ENCODE results near the gene PCDHB10.
"Not testable (repeated sequence)": the region's sequence is repeated elsewhere in the genome, so short reads cannot be mapped to it uniquely, and the experiment has no call there.

Gene PCDHB10

DNA sequence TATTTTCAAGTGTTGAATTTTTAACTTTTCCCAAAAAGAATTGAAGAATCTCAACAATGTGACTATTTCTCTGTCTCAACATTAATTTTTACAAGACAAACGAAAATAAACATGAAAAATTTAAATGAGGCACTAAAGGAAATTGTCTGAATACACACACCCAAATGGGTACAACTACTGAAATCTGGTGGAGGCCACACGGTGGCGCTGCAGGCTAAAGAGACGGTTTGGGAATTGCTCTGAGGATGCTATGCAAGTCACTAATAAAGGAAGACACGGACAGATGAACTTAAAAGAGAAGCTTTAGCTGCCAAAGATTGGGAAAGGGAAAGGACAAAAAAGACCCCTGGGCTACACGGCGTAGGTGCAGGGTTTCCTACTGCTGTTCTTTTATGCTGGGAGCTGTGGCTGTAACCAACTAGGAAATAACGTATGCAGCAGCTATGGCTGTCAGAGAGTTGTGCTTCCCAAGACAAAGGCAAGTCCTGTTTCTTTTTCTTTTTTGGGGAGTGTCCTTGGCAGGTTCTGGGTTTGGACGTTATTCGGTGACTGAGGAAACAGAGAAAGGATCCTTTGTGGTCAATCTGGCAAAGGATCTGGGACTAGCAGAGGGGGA is at the start of gene PCDHB10:
Gene PCDHB10, plus strand, starts transcription at position 244 of the 616 bp plus-strand sequence. Its CDS starts 200 bp downstream, at position 444.
- DNase-seq: no peak

DNA sequence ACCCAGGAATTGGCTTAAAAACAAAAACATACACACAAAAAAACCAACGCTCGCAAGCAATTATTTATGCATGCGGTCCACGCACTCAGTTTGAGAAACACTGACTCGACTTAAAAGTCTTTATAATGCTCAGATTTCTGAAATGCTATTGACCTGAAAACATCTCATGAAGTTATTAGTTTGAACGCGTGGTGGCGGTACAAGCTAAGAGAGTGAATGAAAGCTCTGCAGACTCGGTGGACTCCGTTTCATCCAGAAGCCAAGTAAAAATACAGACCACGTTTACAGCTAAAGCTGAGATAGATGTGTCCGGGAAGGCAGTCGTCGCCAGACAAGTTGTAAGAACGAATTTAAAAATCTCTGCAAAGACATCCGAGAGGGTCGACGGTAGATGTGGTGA is 42.3 kb upstream of the PCDHB10 start, which contains the start of gene PCDHB6:
Gene PCDHB6, plus strand, starts transcription at position 246 of the 400 bp plus-strand sequence. CDS start 201 bp downstream, outside the sequence.
- no peak for DNase-seq

DNA sequence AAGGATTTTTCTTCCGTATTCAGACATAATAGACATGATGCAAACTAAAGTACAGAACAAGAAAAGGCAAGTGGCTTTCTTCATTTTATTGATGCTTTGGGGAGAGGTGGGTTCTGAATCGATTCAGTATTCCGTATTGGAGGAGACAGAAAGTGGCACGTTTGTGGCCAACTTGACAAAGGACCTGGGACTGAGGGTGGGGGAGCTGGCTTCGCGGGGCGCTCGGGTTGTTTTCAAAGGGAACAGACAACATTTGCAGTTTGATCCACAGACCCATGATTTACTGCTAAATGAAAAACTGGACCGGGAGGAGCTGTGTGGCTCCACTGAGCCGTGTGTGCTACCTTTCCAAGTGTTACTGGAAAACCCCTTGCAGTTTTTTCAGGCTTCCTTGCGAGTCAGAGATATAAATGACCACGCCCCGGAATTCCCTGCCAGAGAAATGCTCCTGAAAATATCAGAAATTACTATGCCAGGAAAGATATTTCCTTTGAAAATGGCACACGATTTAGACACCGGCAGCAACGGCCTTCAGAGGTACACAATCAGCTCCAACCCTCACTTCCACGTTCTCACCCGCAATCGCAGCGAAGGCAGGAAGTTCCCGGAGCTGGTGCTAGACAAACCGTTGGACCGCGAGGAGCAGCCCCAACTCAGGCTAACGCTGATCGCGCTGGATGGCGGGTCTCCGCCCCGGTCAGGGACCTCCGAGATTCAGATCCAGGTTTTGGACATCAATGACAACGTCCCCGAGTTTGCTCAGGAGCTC is 41.7 kb upstream of the PCDHB10 start:
- no peak for DNase-seq

DNA sequence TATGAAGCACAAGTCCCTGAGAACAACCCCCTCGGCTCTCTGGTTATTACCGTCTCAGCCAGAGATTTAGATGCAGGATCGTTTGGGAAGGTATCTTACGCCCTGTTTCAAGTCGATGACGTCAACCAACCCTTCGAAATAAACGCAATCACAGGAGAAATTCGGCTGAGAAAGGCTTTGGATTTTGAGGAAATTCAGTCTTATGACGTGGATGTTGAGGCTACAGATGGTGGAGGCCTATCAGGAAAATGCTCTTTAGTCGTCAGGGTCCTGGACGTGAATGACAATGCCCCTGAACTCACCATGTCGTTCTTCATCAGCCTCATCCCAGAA is 41.2 kb upstream of the PCDHB10 start:
- DNase-seq: no peak

DNA sequence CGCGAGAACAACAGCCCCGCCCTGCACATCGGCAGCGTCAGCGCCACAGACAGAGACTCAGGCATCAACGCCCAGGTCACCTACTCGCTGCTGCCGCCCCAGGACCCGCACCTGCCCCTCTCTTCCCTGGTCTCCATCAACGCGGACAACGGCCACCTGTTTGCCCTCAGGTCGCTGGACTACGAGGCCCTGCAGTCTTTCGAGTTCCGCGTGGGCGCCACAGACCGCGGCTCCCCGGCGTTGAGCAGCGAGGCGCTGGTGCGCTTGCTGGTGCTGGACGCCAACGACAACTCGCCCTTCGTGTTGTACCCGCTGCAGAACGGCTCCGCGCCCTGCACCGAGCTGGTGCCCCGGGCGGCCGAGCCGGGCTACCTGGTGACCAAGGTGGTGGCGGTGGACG is 40.5 kb upstream of the PCDHB10 start:
- DNase-seq: not testable (repeated sequence)

DNA sequence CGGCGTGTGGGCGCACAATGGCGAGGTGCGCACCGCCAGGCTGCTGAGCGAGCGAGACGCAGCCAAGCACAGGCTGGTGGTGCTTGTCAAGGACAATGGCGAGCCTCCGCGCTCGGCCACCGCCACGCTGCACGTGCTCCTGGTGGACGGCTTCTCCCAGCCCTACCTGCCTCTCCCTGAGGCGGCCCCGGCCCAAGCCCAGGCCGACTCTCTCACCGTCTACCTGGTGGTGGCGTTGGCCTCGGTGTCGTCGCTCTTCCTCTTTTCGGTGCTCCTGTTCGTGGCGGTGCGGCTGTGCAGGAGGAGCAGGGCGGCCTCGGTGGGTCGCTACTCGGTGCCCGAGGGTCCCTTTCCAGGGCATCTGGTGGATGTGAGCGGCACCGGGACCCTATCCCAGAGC is 40.1 kb upstream of the PCDHB10 start:
- not testable (repeated sequence) for DNase-seq

- no peak for DNase-seq
Observed at GRCh38 chr5:141155540-141156374, 36.4 kb upstream of the PCDHB10 start.

- DNase-seq: not testable (repeated sequence)
Observed at GRCh38 chr5:141157356-141157755, 34.8 kb upstream of the PCDHB10 start.

- not testable (repeated sequence) for DNase-seq
Observed at GRCh38 chr5:141157901-141158300, 34.3 kb upstream of the PCDHB10 start.

- DNase-seq: no peak
Observed at GRCh38 chr5:141172381-141173204, 19.6 kb upstream of the PCDHB10 start, which contains the start of gene PCDHB7. Gene PCDHB7 (plus strand): TSS chr5:141172644. CDS start chr5:141172836, 192 bp downstream.

DNA sequence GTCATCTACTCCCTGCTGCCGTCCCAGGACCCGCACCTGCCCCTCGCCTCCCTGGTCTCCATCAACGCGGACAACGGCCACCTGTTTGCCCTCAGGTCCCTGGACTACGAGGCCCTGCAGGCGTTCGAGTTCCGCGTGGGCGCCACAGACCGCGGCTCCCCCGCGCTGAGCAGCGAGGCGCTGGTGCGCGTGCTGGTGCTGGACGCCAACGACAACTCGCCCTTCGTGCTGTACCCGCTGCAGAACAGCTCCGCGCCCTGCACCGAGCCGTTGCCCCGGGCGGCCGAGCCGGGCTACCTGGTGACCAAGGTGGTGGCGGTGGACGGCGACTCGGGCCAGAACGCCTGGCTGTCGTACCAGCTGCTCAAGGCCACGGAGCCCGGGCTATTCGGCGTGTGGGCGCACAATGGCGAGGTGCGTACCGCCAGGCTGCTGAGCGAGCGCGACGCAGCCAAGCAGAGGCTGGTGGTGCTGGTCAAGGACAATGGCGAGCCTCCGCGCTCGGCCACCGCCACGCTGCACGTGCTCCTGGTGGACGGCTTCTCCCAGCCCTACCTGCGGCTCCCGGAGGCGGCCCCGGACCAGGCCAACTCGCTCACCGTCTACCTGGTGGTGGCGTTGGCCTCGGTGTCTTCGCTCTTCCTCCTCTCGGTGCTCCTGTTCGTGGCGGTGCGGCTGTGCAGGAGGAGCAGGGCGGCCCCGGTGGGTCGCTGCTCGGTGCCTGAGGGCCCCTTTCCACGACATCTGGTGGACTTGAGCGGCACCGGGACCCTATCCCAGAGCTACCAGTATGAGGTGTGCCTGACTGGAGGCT is 17.7 kb upstream of the PCDHB10 start:
- not testable (repeated sequence) for DNase-seq

DNA sequence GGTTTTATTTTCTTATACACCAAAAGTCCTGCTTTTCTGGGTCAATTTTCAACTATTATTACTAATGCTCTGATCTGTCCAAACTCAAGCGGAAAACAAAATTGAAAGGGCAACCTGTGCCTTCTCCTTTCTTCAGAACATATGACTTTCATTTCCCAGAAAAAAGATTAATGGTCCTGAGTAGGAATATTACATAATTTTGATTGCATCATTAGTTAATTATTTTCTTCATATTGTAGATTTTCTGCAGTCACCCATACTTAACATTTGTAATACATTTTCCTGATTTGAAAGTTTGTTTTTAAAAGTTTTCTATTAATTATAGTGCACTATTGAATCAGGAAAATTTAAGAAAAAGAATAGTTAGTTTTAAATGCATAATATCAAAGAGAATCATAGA is 16.2 kb upstream of the PCDHB10 start:
- no peak for DNase-seq

- DNase-seq: not testable (repeated sequence)
Observed at GRCh38 chr5:141177577-141178191, 14.5 kb upstream of the PCDHB10 start, which contains the start of gene PCDHB8. Gene PCDHB8 (plus strand): TSS chr5:141177790. CDS start chr5:141178035, 245 bp downstream.

DNA sequence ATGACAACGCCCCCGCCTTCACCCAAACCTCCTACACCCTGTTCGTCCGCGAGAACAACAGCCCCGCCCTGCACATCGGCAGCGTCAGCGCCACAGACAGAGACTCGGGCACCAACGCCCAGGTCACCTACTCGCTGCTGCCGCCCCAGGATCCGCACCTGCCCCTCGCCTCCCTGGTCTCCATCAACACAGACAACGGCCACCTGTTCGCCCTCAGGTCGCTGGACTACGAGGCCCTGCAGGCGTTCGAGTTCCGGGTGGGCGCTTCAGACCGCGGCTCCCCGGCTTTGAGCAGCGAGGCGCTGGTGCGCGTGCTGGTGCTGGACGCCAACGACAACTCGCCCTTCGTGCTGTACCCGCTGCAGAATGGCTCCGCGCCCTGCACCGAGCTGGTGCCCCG is 12.8 kb upstream of the PCDHB10 start:
- not testable (repeated sequence) for DNase-seq

GRCh38 chr5:141179876-141180275 is 12.3 kb upstream of the PCDHB10 start:
- not testable (repeated sequence) for DNase-seq

DNA sequence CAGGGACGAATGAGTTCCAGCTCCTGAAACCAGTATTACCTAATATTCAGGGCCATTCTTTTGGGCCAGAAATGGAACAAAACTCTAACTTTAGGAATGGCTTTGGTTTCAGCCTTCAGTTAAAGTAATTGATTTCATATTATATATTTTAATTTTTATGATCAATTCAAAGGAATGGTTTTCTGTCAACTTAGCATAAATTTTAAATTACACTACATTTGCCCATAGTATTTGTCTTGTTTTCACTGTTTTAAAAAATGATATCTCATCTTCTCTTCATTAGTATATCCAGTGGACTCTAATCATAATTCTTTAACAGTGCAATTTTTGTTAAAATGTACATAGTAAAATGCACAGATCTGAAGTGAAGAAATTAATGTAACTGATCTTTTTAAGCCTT is 11.8 kb upstream of the PCDHB10 start:
- no peak for DNase-seq

GRCh38 chr5:141182248-141182647 is 9.9 kb upstream of the PCDHB10 start, which contains the start of gene PCDHB16:
Gene PCDHB16 (plus strand): TSS chr5:141182387. CDS start chr5:141182560, 173 bp downstream.
- DNase-seq: no peak

DNA sequence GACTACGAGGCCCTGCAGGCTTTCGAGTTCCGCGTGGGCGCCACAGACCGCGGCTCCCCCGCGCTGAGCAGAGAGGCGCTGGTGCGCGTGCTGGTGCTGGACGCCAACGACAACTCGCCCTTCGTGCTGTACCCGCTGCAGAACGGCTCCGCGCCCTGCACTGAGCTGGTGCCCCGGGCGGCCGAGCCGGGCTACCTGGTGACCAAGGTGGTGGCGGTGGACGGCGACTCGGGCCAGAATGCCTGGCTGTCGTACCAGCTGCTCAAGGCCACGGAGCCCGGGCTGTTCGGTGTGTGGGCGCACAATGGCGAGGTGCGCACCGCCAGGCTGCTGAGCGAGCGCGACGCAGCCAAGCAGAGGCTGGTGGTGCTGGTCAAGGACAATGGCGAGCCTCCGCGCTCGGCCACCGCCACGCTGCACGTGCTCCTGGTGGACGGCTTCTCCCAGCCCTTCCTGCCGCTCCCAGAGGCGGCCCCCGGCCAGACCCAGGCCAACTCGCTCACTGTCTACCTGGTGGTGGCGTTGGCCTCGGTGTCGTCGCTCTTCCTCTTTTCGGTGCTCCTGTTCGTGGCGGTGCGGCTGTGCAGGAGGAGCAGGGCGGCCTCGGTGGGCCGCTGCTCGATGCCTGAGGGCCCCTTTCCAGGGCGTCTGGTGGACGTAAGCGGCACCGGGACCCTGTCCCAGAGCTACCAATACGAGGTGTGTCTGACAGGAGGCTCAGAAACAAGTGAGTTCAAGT is 7.9 kb upstream of the PCDHB10 start:
- not testable (repeated sequence) for DNase-seq

DNA sequence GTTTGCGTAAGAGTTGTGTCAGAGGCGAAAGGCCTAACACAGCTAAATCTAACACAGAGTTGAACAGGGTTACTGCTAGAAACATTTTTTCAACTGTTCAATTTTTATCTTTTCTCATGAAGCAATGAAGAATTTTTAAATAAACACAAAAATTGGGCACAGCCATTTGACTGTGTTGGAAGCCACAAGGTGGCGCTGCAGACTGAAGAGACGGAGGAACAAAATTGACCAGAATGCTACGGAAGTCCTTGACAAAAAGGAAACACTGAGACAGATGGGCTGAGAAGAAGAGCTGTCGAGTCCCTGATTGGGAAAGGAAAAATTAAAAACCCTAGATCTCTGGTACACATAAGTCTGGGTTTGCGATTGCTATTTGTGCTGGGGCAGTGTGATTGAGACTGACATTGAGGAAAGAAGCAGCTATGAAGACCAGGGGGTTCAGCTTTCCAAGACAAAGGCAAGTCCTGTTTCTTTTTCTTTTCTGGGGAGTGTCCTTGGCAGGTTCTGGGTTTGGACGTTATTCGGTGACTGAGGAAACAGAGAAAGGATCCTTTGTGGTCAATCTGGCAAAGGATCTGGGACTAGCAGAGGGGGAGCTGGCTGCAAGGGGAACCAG is 5.1 kb upstream of the PCDHB10 start, which contains the start of gene PCDHB9:
Gene PCDHB9, plus strand, starts transcription at position 265 of the 616 bp plus-strand sequence. Its CDS starts 158 bp downstream, at position 423.
- DNase-seq: peak in 1 of 2 donors; percentile 7

All from activated CD4-positive, alpha-beta T cell treated with anti-CD3 and anti-CD28 coated beads for 4 hours (primary cell).